ENCODE measurements around the gene NIM1K.

Gene NIM1K

GRCh38 chr5:43275391-43275790 lies 83.4 kb downstream of the NIM1K start:
- no peak for DNase-seq (ENCODE audit: extremely low spot score)
- CTCF ChIA-PET = no interaction called here
- POLR2A ChIA-PET = no interaction called here

GRCh38 chr5:43279548-43280274 lies 87.7 kb downstream of the NIM1K start:
- no peak for DNase-seq (ENCODE audit: extremely low spot score)
- ChIA-PET POLR2A (no interaction called here), CTCF (interaction anchor here (1.4 kb wide), 1 partner anchor 27 kb away, joined by 3 read pairs; no protein-coding TSS in a partner anchor)
- no peak for TF ChIP-seq CTCF (IDR thresholded peaks at IDR 0.05; ENCODE audit: control extremely low read depth, extremely low read depth, low read depth, missing control alignments)

More at GRCh38 chr5:43275391-43275790, 83.4 kb downstream of the NIM1K start:
- TF ChIP-seq CTCF (IDR thresholded peaks at IDR 0.05; ENCODE audit: control extremely low read depth, extremely low read depth, low read depth, missing control alignments) = no peak

- CTCF ChIA-PET = interaction anchor here (1.1 to 1.7 kb wide), 2 partner anchors 10 to 24 kb away, joined by 3 to 4 read pairs; no protein-coding TSS in a partner anchor
- no peak for TF ChIP-seq CTCF (IDR thresholded peaks at IDR 0.05; ENCODE audit: control extremely low read depth, extremely low read depth, low read depth, missing control alignments)
- no peak for DNase-seq (ENCODE audit: extremely low spot score)
- POLR2A ChIA-PET = interaction anchor here (2.1 kb wide), 1 partner anchor 31 kb away, joined by 6 read pairs; the partner anchor contains the start of gene HMGCS1
Observed at GRCh38 chr5:43281840-43282658, 90.0 kb downstream of the NIM1K start.

- ChIA-PET CTCF (interaction anchor here (0.9 to 1.7 kb wide), 4 partner anchors 10 to 177 kb away, joined by 3 to 7 read pairs (median 3); no protein-coding TSS in a partner anchor), POLR2A (no interaction called here)
- TF ChIP-seq CTCF (IDR thresholded peaks at IDR 0.05; ENCODE audit: control extremely low read depth, extremely low read depth, low read depth, missing control alignments) = no peak
- DNase-seq (ENCODE audit: extremely low spot score) = no peak
Observed at GRCh38 chr5:43286623-43287022, 94.6 kb downstream of the NIM1K start.

- POLR2A ChIA-PET = no interaction called here
- no peak for DNase-seq (ENCODE audit: extremely low spot score)
- CTCF ChIA-PET = interaction anchor here (1.1 to 1.7 kb wide), 3 partner anchors 11 to 178 kb away, joined by 3 to 7 read pairs (median 3); no protein-coding TSS in a partner anchor
- TF ChIP-seq CTCF (IDR thresholded peaks at IDR 0.05; ENCODE audit: control extremely low read depth, extremely low read depth, low read depth, missing control alignments) = no peak
Observed at GRCh38 chr5:43287493-43287892, 95.5 kb downstream of the NIM1K start.

- no peak for DNase-seq (ENCODE audit: extremely low spot score)
- no peak for TF ChIP-seq CTCF (IDR thresholded peaks at IDR 0.05; ENCODE audit: control extremely low read depth, extremely low read depth, low read depth, missing control alignments)
- ChIA-PET CTCF (interaction anchor here (1.3 kb wide), 1 partner anchor 179 kb away, joined by 3 read pairs; no protein-coding TSS in a partner anchor), POLR2A (no interaction called here)
Observed at GRCh38 chr5:43288269-43288831, 96.3 kb downstream of the NIM1K start.
